ENCODE measurements around the gene CACNA1G.

CACNA1G gene

DNA sequence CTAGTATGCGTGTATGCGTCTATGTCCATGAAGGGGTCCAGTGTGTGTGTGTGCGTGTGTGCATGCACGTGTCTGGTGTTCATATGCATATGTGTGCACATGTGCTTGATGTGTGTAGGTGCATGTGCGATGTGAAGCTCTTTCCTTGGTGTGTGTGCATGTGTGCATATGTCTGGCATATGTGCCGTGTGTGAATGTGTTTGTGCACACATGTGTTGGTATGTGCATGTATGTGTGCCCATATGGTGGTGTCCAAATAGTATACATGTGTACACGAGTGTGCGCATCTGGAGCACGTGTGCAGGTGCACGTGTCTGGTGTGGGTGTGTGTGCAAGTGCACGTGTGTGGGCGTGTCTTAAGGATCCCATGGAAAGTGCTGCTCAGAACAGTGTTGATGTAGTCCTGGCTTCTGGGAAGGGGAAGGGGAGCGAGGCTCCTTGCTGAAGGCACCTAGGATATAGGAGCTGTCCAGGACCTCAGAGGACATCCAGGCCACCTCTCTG is 17.0 kb downstream of the CACNA1G start:
- DNase-seq (ENCODE audit: low read depth), result no peak
- TF ChIP-seq, protein P1, sequence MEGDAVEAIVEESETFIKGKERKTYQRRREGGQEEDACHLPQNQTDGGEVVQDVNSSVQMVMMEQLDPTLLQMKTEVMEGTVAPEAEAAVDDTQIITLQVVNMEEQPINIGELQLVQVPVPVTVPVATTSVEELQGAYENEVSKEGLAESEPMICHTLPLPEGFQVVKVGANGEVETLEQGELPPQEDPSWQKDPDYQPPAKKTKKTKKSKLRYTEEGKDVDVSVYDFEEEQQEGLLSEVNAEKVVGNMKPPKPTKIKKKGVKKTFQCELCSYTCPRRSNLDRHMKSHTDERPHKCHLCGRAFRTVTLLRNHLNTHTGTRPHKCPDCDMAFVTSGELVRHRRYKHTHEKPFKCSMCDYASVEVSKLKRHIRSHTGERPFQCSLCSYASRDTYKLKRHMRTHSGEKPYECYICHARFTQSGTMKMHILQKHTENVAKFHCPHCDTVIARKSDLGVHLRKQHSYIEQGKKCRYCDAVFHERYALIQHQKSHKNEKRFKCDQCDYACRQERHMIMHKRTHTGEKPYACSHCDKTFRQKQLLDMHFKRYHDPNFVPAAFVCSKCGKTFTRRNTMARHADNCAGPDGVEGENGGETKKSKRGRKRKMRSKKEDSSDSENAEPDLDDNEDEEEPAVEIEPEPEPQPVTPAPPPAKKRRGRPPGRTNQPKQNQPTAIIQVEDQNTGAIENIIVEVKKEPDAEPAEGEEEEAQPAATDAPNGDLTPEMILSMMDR (IDR thresholded peaks at IDR 0.05; ENCODE audit: control insufficient read depth, insufficient read depth, low read depth, low read length, missing control alignments), result no peak
- no peak overlapping the region for H3K4me3 ChIP-seq (ENCODE audit: control insufficient read depth, low read depth, low read length)

- TF ChIP-seq, protein P1 (IDR thresholded peaks at IDR 0.05; ENCODE audit: control insufficient read depth, insufficient read depth, low read depth, low read length, missing control alignments), result no peak
- no peak for DNase-seq (ENCODE audit: low read depth)
- H3K4me3 ChIP-seq (ENCODE audit: control insufficient read depth, low read depth, low read length), result no peak overlapping the region
Measured at GRCh38 chr17:50578173-50578572, 17.7 kb downstream of the CACNA1G start.

DNA sequence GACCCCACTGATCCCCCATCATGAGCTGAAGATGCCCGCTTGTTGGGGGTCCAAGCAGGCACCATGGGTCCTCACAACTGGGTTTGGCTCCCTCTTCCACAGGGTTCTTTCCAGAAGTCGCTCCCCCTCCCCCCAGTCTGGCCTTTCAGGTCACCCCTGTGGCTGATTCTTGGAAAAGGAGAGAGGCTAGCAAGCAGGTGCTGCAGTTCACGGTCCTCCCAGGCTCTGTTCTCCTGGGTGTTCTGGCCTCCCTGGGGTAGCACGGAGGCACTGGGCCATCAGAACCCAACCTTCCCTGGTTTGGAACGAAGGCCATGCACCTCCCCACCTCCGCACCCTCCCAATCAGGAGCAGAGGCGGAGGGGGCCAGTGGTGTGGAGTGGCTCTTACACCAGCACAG is 18.9 kb downstream of the CACNA1G start:
- TF ChIP-seq, protein P1 (IDR thresholded peaks at IDR 0.05; ENCODE audit: control insufficient read depth, insufficient read depth, low read depth, low read length, missing control alignments), result no peak
- DNase-seq (ENCODE audit: low read depth), result no peak
- H3K4me3 ChIP-seq (ENCODE audit: control insufficient read depth, low read depth, low read length), result no peak overlapping the region

DNA sequence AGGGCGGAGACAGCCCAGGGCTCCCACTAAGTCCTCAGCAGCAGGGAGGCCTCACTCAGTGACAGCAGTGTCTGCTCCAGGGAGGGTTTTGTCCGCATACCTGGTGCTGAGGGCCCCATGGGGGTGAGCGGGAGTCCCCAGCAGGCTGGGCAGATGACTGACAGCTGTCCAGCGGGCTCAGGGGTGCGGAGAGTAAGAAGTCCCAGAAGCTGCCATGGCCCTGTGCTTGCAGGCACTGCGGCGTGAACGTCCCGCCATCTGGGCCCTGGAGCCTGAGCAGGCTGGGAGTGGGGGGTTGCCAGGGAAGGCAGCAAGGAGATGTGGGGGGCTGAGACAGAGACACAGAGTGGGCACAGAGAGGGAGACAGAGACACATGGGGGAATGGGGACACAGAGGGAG is 20.1 kb downstream of the CACNA1G start:
- DNase-seq (ENCODE audit: low read depth), result no peak
- TF ChIP-seq, protein P1 (IDR thresholded peaks at IDR 0.05; ENCODE audit: control insufficient read depth, insufficient read depth, low read depth, low read length, missing control alignments), result no peak
- H3K4me3 ChIP-seq (ENCODE audit: control insufficient read depth, low read depth, low read length), result no peak overlapping the region

- DNase-seq (ENCODE audit: low read depth), result no peak
- TF ChIP-seq, protein P1 (IDR thresholded peaks at IDR 0.05; ENCODE audit: control insufficient read depth, insufficient read depth, low read depth, low read length, missing control alignments), result no peak
- no peak overlapping the region for H3K4me3 ChIP-seq (ENCODE audit: control insufficient read depth, low read depth, low read length)
Measured at GRCh38 chr17:50581316-50581715, 20.8 kb downstream of the CACNA1G start.

DNA sequence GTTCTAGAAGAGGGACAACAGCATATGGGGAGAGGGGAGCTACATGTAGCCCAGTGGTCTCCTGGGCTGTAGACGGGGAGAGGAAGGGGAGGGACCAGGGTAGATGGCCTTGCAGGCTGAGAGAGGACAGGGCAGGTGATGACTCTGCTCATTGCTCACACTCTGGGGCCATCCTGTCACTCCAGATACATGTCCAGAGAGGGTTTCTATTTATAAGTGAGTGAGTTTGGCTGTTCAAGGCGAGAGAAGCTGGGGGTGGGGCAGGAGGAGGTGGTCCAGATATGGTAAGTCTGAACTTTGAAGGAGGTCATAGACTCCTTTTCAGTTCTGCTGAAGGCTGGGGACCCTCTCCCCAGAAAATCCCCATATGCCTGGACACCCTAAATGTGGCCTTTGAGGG is 22.2 kb downstream of the CACNA1G start:
- TF ChIP-seq, protein P1 (IDR thresholded peaks at IDR 0.05; ENCODE audit: control insufficient read depth, insufficient read depth, low read depth, low read length, missing control alignments), result no peak
- no peak for DNase-seq (ENCODE audit: low read depth)
- no peak overlapping the region for H3K4me3 ChIP-seq (ENCODE audit: control insufficient read depth, low read depth, low read length)

- H3K4me3 ChIP-seq (ENCODE audit: control insufficient read depth, low read depth, low read length), result no peak overlapping the region
- DNase-seq (ENCODE audit: low read depth), result no peak
- TF ChIP-seq, protein P1 (IDR thresholded peaks at IDR 0.05; ENCODE audit: control insufficient read depth, insufficient read depth, low read depth, low read length, missing control alignments), result no peak
Measured at GRCh38 chr17:50583641-50584040, 23.1 kb downstream of the CACNA1G start.
